Left ventricle myocardium superior (tissue), 1 donor: Measurements from ENCODE around the gene BEST1. TPM values are rescaled to one million over a fixed set of nuclear protein-coding genes. Genes with fewer than 3 reads are reported as not detected.

Source experiments
- ATAC-seq: fragments of 200-7000 bp; cut with Tn5 transposase; one replicate; pipeline ENCODE4 v1.9.1; 2020; ENCODE audit warnings: mild to moderate bottlenecking, moderate library complexity
- DNase-seq: peaks from one replicate; pipeline ENCODE4 v3.0.0-alpha.2; 2020
- intact Hi-C: fragments of 100-400 bp; cut with micrococcal nuclease; formaldehyde crosslinking; loops from one replicate; pipeline ENCODE4 v1.11.0; 2022
- long read RNA-seq: library from polyadenylated mRNA; unstranded; transcript quantifications from one replicate; pipeline ENCODE4 v2.0.0, GENCODE V29; 2021
- total RNA-seq: library from RNA; stranded (reverse); fragmentation: NEBNext Ultra II Directional; extraction: Animal tissue kit (Norgen Biotek cat#: 25700); gene quantifications from one replicate; pipeline ENCODE4 v1.2.1, GENCODE V29; 2021
- donor health status: DM: no; HTN: yes; CAD: no; lungs with severe emphysema.

The BEST1 gene
- total RNA-seq = 1.1 TPM
- long read RNA-seq = 0 reads

GRCh38 chr11:61950035-61950547, at the start of gene BEST1:
Gene BEST1, plus strand, starts transcription at chr11:61950351. Its CDS starts 1,456 bp downstream, at chr11:61951807.
- ATAC-seq (no peak), DNase-seq (no peak)
- intact Hi-C loops = no loop called here

DNA sequence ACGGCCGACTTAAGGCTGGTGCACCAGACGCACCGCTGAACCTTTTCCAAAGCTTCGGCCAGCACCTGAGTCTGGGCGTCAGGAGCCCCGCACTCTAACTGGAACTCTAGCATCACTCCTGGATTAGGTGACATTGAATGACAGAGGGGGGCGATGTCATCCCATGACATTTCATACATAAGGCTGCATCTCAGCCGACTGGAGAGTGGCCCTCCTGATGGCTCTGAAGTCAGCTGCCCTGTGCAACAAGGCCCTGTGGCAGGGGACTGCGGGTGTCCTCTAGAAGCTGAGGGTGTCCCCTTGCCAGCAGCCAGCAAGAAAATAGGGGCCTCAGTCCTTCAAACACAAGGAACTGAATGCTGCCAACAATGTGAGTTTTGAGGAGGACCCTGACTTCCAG, 48.8 kb upstream of the BEST1 start:
- no peak for DNase-seq
- ATAC-seq = no peak
- intact Hi-C loops = no loop called here

GRCh38 chr11:61902313-61902712, 47.8 kb upstream of the BEST1 start:
- intact Hi-C loops = no loop called here
- DNase-seq (no peak), ATAC-seq (no peak)

DNA sequence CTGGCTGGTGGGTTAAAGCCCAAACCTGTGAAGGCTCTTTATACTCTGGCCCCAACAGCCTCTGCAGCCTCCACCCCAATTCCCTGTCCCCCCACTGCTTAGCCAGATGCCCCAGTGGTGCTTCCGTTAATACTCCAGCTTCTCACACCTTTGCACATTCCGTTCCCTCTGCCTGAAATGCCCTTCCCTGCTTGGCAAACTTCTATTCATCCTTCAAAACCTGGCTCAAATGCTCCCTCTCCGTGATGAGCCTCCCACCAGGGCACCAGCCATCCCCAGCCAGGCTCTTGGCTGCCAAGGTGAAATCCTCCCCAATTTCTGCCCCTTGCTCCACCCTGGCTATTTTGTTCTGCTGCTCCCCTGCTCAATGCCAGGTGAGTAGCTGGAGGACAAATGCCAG, 46.3 kb upstream of the BEST1 start:
- DNase-seq = no peak
- intact Hi-C loops = no loop called here
- no peak for ATAC-seq

GRCh38 chr11:61904539-61905048, 45.6 kb upstream of the BEST1 start:
- intact Hi-C loops = no loop called here

GRCh38 chr11:61905067-61905696, 45.0 kb upstream of the BEST1 start:
- ATAC-seq (no peak), DNase-seq (no peak)
- intact Hi-C loops = no loop called here

More at GRCh38 chr11:61904539-61905048, 45.6 kb upstream of the BEST1 start:
- ATAC-seq (peak; percentile 58), DNase-seq (no peak)

GRCh38 chr11:61905801-61906521, 44.2 kb upstream of the BEST1 start:
- intact Hi-C loops = no loop called here
- no peak for DNase-seq
- no peak for ATAC-seq

DNA sequence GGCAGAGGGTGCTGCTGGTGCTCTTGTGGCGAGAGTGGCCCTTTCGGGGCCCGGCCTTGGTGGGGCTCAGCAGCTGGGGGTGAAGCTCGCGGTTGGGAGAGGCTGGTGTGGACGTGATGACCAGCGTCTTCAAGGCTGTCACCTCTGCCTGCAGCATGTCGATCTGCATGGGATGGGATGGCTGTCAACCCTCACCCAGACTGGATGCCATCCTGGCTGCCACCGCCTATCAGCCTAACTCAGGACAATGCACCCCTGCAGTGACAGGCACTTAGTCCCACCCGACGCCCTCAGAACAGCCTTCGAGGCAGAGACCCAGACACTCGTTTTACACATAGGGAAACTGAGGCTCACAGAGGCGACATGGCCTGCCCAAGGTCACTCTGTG, 43.6 kb upstream of the BEST1 start:
- peak; percentile 12 for DNase-seq
- intact Hi-C loops = no loop called here
- ATAC-seq = no peak

DNA sequence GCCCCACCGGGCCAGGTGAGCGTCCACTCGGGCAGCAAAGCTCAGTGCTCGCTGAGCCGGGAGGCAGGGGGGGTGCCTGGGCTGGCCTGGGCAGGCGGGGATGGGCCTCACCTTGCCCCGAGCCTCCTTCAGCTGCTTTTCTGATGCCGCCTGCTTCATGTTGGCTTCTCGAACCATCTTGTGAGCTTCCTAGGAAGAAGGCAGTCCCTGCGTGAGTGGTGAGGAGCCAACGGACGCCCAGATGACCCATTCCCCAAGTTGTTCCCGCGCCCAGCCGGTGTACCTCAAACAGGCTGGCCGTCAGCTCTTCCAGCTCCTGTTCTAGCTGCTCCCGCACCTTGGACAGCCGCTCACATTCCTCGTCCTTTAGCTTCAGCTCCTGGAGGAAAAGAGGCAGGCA, 42.9 kb upstream of the BEST1 start:
- intact Hi-C loops = no loop called here
- no peak for ATAC-seq

DNA sequence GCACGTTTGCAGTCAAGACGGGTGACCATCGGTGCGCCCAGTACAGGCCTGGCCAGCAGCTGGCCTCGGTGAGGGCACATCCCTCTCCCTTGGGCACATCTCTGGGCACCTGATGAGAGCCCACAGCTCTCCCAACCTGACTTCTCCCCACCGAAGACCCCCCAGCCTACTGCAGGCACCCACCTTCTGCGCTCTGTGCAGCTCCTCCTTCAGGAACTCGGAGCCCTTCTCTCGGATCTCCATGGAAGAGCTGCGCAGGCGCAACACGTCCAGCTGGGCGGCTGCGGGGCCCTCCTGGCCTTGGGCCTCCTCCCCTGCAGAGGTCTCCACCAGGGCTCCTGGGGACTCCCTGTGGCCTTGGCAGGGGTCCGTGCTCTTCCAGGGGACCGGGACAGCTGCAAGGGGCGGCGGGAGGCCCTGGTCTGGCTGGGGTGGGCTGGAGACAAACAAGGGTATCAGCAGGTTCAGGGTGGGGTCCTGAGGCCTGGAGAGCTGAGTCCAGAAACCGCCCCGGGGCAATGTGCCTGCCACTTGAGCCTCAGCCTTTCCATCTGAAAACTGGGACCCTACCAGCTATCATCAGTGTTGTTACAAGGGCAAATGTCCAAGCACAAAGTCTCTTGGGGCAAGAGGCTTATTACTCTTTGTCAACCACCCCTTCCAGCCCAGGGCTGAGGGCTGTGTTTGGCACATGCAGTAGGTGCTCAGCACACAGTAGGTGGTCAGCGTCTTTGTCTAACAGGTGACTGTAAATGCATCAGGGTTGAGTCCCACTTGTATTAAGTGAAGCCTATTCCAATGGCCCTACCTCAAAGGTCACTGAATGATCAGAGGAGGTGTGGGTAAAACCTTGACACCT, 42.1 kb upstream of the BEST1 start:
- DNase-seq = peak; percentile 27
- intact Hi-C loops = no loop called here
- no peak for ATAC-seq

More for the DNA sequence above, 42.9 kb upstream of the BEST1 start:
- DNase-seq = peak; percentile 25

- ATAC-seq (peak; percentile 60), DNase-seq (peak; percentile 79)
- intact Hi-C loops = no loop called here
These were observed 41.3 kb upstream of the BEST1 start for GRCh38 chr11:61908730-61909316.

DNA sequence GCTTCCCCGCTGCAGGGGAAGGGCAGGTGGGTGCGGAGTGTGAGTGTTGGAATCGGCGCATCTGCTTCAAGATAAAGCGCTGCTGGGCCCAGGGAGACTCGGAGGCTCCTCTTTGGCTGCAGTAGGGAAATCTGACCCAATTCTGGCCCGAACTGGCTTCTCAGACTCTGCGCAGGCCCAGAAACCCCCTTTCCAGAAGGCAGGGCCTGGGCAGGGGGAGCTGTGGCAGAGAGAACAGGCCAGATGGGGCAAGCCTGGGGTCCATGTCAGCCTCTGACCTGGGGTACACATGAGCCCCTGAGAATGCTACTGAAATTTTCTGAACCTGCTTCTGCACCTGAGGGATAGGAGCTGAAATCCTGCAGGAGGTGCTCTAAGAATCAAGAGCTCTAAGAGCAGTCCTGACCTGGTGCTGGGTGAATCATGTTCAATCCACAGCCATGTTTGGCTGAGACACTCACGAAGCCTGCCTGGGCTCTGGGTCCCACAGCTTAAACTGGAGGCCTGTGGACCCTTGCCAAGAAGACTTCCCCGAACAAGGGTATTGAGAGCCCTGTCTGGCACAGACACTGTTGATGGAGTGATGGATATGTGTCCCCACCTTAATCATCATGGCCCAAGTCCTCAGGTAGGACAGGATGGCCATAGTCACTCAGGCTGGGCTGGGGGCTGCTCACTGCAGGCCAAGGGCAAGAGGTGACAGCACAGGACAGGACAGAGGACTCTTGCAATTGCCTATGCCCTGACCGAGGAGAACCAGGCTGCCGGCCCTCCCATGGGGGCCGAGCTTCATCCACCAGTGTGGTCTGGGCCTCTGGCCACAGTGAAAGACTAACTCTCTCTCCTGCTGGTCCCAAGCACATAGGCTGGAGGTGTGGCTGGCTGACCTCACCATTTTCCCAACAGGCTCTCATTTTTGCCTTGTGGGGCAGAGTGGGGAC, 39.7 kb upstream of the BEST1 start:
- ATAC-seq = peak; percentile 30
- intact Hi-C loops = no loop called here

DNA sequence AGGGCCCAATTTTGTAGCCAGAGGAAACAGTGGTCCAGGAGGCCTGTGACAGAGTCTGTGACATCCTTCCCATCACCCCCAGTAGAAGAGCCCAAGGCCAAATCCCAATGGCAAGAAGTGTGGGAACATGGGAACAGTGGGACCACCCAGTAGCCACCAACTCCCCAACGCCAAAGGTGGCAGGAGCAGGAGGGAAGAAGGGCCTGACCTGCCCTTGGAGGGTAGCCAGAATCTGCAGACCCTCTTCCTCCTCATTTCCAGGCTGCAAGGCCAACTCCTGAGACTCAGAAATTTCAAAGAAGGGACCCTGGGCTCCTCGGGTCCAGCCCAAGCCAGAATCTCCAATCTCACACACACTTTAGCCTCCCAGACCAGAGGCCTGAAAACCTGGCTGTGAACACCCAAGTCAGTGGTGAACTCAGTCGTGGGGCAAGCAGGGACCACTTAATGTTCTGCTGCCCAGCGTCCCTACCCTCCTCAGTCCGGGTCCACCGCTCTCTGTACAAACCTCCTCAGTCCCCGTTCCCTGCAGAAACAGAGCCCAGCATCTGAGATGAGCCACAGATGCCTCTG, 38.9 kb upstream of the BEST1 start:
- no peak for ATAC-seq
- intact Hi-C loops = no loop called here
- no peak for DNase-seq

More for the DNA sequence above, 39.7 kb upstream of the BEST1 start:
- peak; percentile 52 for DNase-seq

DNA sequence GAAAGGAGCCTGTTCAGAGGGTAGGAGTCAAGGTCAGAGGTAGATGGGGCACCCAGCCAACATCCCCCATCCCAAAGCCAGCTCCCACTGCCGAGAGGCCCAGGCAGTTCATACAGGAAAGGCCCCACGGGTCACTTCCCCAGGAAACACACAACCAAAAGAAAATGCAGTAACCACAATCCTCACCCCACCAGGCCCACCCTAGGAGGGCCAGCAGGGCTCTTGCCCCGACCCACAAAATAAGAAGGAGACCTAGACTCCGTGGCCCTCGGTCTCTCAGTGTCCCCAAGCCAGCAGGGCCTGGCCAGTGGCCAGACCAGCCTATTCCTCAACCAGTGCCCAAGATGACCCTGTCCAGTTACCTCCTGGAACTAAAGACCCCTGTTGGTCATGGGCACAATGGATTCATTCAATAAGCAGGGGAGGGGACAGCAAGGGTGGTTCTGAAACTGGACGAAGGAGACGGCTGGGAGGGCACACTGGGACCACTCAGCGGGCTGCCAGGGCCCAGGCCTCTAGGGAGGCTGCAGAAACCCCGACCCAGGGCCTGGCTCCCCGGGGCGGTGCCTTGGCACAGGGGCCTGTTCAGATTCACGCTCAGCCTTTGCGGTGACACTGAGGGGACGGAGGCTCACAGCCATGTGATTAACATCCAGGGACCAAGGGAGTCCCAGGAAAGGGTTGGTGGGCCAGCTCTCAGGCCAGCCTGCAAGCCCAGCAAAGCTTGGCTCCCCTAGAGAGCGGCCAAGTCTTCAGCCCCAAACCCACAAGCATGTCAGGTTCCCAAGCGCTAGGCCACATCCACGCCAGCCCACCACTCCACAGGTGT, 38.2 kb upstream of the BEST1 start:
- DNase-seq (peak; percentile 44), ATAC-seq (no peak)
- intact Hi-C loops = no loop called here

DNA sequence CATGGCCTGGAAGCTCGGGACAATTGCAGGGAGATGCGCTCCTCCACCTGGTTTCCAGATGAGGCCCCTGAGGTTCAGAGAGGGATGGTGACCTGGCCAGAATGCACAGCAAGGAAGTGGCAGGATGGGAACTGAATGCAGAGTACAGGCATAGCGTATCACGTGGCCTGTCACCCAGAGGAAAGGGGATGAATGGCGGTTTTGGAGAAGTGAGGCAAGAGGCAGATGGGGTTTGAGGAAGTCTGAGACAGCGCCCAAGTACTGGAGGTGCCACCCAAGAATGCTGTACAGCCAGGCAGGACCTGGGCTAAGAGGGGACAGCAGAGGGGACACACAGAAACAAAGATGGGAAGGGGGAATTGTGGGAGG, 37.6 kb upstream of the BEST1 start:
- ATAC-seq (peak; percentile 25), DNase-seq (peak; percentile 29)
- intact Hi-C loops = no loop called here

GRCh38 chr11:61912991-61913698, 37.0 kb upstream of the BEST1 start:
- ATAC-seq = no peak
- peak; percentile 34 for DNase-seq
- intact Hi-C loops = no loop called here
